Activated CD4-positive, alpha-beta T cell treated with anti-CD3 and anti-CD28 coated beads, Interleukin-2, Interleukin-6, amounts not matched to agents 100 ng/mL and 50 ng/mL, durations not matched to agents 16 hours and 8 hours (primary cell): ENCODE data around the gene PDE8B.

Experiments used
- DNase-seq: peaks from one replicate; pipeline ENCODE4 v3.0.0-alpha.2; 2020

The PDE8B gene

DNA sequence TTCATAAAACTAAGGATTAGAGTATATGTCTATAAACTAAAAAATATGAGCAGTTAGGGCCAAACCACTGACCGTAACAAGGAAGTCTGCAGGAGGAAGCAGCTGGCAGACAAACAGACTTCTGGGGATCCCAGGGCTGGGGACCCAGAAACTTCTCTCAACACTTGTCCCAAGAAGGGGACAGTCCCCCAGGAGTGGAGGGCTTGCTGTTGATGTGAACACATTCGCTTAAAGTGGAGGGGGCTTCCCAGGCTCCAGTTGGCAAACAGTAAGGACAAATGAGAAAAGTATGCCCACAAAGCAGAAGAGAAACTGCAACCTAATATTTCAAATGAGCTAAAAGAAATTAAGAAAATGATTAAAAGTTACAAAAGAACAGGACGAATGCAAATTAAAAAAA, 83.7 kb downstream of the PDE8B start:
- DNase-seq: no peak

DNA sequence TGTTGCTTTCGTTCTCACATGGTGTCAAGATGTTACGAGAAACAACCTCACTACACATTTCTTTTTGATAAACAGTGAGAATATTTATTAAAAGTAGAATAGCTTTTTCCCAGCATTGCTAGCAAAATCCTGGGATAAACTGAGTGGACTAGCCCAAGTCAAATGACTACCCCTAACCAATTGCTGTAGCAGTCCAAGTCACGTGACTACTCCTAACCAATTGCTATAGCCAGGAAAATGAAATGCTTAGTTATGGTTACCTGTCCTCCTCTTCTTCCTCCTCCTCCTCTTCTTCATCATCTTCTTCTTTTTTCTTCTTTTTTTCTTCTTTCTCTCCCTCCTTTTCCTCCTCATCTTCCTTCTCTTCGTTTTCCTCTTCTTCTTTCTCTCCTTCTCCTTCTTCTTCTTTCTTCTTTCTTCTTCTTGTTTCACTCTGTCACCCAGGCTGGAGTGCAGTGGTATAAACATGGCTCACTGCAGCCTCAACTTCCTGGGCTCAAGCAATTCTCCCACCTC, 85.4 kb downstream of the PDE8B start:
- DNase-seq: no peak

DNA sequence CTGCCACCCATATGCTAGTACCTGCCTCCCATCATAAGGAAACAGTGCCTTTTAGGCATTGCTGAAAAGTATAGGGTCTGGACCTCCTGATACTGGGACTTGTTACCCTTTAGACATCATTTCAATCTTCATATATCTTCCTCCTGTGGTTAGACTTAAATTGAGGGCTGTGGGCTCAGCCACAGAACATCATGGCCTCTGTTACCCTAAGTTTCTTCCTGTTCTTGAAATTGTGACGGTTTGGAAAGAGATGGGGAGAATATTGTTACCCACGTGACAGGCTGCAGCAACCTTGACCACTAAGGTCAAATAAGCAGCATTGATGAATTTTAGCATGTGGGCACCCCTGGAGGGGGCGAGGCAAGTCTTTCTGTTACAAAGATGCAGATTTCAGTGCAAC, 87.7 kb downstream of the PDE8B start:
- DNase-seq: no peak

GRCh38 chr5:77300451-77300850, 90.0 kb downstream of the PDE8B start:
- DNase-seq: no peak

DNA sequence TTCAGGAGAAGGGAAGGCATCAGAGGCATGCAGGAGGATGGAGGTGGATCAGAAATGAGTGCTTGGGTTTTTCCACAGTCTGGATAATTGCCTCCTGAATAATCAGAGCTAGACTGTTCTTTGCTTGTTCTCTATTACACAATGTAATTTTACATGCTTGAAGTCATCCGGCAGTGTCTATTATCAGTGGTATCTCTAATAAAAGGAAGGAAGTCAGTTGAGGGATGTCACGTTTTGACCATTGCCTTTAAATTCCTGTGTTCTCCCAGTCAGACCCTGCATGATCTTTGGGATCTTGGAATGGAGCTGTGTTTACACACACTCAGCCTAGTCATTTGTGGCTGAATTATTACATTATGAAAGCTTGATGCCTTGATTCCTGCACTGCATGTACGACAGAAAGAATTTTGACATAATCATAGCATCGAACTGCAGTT, 91.0 kb downstream of the PDE8B start:
- no peak for DNase-seq

- no peak for DNase-seq
Measured at GRCh38 chr5:77302247-77302646, 91.8 kb downstream of the PDE8B start.

DNA sequence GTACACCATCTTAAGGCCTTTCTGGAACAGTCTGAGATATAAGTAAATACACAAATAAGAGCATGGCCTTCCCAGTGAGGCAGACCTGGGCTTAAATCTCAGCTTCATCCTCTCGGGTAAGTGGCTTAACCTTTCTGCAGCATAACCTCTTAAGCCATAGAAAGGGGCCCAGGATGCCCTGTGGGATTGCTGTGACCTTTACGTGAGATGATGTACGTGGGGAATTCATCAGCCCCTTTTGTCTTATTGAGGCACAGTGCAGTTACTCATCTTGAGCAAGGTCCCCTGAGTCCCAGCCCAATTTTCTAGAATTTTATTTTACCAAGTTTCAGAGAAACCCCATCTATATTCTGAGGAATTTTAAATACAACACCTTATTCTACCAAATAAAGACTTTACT, 92.2 kb downstream of the PDE8B start:
- DNase-seq: no peak

DNA sequence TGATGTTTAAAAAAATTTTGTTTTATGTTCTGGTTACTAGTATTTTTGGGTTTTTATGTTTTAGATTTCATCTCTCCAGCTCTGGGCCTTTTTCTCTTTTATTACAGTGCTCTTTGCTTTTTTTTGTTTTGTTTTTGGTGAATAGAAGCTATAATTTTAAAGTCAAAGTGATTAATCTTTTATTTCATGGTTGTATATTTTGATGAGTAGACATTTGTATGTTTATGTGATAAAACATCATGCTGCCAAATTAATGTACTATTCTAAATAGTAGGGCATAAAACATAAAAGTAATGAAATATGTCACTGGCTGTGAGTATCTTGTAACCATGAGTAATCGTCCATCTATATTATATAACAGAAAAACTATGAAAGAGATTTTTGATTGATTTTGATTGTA, 93.9 kb downstream of the PDE8B start:
- no peak for DNase-seq

DNA sequence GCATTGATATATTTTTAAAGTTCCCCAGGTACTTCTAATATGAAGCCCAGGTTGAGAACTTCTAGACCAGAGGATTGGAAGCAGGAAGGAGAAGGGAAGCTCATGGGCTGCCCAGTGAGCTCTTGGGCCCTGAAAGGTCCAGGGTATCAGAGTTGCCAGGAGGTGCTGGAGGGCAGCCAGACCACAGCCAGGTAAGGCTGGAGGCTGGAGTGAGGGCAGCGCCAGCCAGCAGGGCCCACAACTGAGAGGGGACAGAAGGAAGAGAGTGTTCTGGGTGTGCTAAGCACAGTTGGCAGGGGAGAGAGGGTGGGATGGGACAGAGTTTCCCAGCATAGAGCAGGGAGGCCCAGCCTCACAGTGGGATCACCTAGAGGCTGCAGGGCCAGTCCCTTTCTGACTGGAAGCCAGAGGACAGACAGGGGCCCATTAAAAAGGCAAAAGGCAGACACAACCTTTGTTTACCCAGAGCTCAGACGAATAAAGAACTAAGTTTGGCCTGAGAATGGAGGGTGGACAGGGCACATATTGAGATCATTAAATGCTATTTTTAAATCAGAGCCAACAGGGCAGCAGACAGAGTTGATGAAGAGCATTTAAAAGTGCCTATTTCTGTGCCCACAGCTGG, 94.9 kb downstream of the PDE8B start:
- no peak for DNase-seq

- no peak for DNase-seq
Measured at GRCh38 chr5:77305956-77306355, 95.5 kb downstream of the PDE8B start.

DNA sequence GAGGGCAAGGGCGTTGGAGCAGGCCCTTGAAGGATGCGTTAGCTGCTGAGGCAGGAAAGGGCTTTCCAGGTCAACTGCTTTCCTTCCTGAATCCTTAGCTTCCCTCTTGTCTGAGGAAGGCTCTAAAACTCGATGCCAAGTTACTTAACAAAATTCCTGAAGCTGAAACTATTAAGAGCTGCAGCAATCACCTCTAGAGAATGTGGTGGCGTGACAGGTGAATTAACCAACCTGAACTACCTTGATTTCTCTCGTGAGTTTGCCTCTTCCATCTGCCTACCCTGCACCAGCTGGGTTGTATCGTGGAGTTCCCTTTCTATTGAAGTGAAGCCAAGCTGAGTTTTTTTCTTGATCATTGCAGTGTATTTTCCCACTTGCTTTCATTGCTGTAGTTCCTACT, 96.1 kb downstream of the PDE8B start:
- no peak for DNase-seq

DNA sequence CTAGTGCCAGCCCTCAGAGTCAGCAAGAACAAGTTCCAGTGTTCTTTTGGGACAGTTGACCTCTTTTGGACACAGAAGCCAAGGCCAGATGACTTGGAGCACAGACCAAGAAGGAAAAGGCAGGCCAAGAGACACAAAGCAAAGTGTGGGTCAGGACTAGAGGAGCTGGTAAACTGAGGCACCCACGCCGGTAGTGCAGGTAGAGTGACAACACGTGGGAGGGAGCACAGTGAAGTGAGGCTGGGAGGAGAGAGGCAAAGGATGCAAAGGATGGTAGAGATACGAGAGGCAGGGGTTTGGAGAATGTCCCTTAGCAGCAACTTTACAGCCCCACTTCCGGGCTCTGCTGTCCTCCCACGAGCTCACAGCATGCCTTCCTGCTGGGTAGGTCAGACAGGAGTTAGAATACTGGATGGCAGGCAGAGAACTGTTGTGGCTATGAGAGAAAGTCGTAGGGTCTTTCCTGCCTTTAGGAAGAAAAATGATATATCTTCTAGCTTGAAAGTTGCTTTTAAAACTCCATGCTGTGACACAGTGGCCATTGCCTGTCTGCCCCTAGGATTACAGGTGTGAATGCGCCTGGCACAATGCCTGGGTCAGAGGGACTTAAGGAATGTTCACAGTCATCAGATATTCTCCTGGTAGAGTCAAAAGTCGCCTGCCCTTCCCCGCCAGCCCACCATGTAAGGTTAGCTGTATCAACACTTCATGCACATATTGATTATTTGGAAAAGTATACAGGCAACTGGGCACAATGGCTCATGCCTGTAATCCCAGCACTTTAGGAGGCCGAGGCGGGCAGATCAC, 97.9 kb downstream of the PDE8B start:
- DNase-seq: no peak

DNA sequence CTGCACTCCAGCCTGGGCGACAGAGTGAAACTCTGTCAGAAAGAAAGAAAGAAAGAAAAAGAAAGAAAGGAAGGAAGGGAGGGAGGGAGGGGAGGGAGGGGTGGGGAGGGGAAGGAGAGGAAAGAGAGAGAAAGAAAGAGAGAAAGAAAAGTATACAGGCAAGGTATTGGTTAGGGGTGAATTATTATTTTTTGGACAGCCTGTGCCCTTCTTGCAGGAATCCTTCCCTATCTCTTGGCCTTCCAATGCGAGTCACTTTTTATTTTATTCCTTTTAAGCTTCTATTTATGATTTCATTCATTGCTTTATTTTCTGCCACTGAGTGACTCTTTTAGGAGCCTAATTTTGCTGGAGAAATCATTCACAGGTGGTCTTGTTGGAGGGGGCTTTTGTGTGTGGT, 98.7 kb downstream of the PDE8B start:
- DNase-seq: no peak

- no peak for DNase-seq
Measured at GRCh38 chr5:77310494-77311213, 100.2 kb downstream of the PDE8B start.

GRCh38 chr5:77311214-77311571, 100.7 kb downstream of the PDE8B start:
- DNase-seq: no peak

- no peak for DNase-seq
Measured at GRCh38 chr5:77312413-77312812, 101.9 kb downstream of the PDE8B start.

DNA sequence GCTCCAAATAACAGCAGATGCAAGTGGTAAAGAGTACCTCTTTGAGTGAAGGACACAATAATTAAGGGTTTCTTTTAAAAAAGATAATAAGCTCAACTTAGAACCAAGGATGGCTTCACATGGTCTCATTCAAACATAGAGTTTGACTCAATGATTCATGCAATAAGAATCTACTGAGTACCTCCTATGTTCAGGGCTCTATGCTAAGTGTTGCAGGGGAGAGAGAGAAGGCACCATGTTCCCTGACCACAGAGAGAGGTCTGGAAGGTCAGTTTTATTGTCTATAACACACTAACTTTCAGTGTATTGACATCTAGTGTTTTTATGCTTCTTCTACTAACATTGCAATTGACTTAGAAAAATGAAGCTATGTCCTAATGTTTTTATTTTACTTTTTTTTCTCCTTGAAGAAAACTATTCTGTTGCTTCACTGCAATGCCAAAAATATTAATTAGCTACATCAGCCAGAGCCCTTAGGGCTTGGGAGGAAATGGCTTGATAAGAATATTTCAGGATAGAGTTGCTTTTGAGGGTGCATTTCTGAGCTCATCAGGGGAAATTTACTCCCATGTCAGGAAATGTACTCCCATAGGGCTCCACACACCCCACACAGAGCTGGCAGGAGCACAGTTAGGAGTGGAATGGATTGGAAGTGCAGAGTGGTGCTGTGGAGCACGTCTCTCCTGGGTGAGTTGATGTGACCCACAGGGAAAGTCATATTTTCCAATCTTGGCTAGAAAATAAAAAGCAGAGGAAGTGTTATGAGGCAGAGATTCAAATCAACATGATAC, 106.6 kb downstream of the PDE8B start:
- DNase-seq: no peak

- DNase-seq: no peak
Measured at GRCh38 chr5:77318060-77318459, 107.6 kb downstream of the PDE8B start.

DNA sequence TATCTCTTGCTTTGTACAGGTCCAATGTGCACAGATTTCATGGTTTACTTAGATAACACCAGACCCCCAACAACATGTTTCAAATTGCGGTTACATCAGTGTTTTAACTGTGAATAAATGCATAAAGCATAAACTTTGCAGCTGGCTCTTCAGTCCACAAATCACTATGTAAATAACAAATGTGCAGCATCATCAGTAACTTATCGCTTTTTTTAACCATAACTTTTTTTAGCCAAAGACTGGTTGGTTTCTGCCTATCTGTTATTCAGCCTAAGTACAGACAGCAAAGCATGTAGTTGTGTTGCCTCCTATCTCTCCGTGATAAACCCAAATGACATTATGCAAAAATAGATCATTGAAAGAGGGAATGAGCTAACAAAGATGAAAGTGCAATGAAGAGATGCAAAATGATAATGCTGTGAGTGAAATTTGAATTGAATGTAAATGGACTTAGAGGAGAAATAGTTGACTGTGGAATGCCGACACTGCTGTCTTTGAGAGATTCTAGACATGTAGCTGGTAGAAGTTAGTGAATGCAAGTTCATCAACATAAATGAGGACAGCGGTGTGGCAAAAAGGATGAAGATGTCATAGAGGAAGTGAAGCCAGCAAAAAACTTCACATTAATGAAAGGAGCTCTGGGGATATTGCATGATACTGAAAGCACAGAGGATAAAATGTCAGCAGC, 108.8 kb downstream of the PDE8B start:
- DNase-seq: no peak

- DNase-seq: no peak
Measured at GRCh38 chr5:77321793-77322394, 111.4 kb downstream of the PDE8B start.

GRCh38 chr5:77322406-77322805, 111.9 kb downstream of the PDE8B start:
- no peak for DNase-seq
